RWPE2 (cell line): Measurements from ENCODE around the gene SLC13A2.

ENCODE experiments used
- ATAC-seq: fragments of 200-7000 bp; cut with Tn5 transposase; 3 replicates; pipeline ENCODE4 v1.9.1; 2021; ENCODE audit warnings: low read depth
- DNase-seq: peaks from one replicate; pipeline ENCODE4 v3.0.0-alpha.2; 2020; ENCODE audit warnings: low spot score
- H3K27ac ChIP-seq: fragments of 450-650 bp; 2 replicates; pipeline ENCODE4 v1.5.1; 2017; ENCODE audit warnings: mild to moderate bottlenecking; ENCODE audit not compliant: poor library complexity, severe bottlenecking
- H3K27me3 ChIP-seq: fragments of 250-450 bp; sonication (Bioruptor Pico); 2 replicates; pipeline ENCODE4 v1.5.1; 2021; ENCODE audit warnings: mild to moderate bottlenecking, moderate library complexity; ENCODE audit not compliant: insufficient read depth, poor library complexity, severe bottlenecking
- H3K36me3 ChIP-seq: fragments of 250-450 bp; sonication (Bioruptor Pico); 2 replicates; pipeline ENCODE4 v1.5.1; 2020; ENCODE audit warnings: low read depth, mild to moderate bottlenecking, moderate library complexity
- H3K4me1 ChIP-seq: fragments of 250-450 bp; sonication (Bioruptor Pico); 2 replicates; pipeline ENCODE4 v1.5.1; 2021; ENCODE audit warnings: mild to moderate bottlenecking, moderate library complexity; ENCODE audit not compliant: insufficient read depth, poor library complexity, severe bottlenecking
- H3K4me3 ChIP-seq: fragments of 250-450 bp; sonication (Bioruptor Pico); 2 replicates; pipeline ENCODE4 v1.5.1; 2021; ENCODE audit warnings: mild to moderate bottlenecking, moderate library complexity; ENCODE audit not compliant: severe bottlenecking
- H3K9me3 ChIP-seq: fragments of 250-450 bp; sonication (Bioruptor Pico); 2 replicates; pipeline ENCODE4 v1.5.1; 2021; ENCODE audit warnings: mild to moderate bottlenecking, moderate library complexity; ENCODE audit not compliant: severe bottlenecking
- TF ChIP-seq, protein P1 (sequence below): fragments of 450-650 bp; IDR thresholded peaks from one replicate; pipeline ENCODE4 v1.5.1; 2017; ENCODE audit warnings: mild to moderate bottlenecking, moderate library complexity; ENCODE audit not compliant: poor library complexity, severe bottlenecking

SLC13A2 gene

GRCh38 chr17:28484296-28484695, 10.9 kb downstream of the SLC13A2 start:
- no peaks in the 10 kb centered on the region for H3K4me1 ChIP-seq
- no peak for DNase-seq
- ATAC-seq = no peak
- no peaks in the 10 kb centered on the region for H3K9me3 ChIP-seq
- TF ChIP-seq, protein P1, sequence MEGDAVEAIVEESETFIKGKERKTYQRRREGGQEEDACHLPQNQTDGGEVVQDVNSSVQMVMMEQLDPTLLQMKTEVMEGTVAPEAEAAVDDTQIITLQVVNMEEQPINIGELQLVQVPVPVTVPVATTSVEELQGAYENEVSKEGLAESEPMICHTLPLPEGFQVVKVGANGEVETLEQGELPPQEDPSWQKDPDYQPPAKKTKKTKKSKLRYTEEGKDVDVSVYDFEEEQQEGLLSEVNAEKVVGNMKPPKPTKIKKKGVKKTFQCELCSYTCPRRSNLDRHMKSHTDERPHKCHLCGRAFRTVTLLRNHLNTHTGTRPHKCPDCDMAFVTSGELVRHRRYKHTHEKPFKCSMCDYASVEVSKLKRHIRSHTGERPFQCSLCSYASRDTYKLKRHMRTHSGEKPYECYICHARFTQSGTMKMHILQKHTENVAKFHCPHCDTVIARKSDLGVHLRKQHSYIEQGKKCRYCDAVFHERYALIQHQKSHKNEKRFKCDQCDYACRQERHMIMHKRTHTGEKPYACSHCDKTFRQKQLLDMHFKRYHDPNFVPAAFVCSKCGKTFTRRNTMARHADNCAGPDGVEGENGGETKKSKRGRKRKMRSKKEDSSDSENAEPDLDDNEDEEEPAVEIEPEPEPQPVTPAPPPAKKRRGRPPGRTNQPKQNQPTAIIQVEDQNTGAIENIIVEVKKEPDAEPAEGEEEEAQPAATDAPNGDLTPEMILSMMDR = no peak
- no peaks in the 10 kb centered on the region for H3K36me3 ChIP-seq
- H3K27ac ChIP-seq = no peak overlapping the region
- H3K4me3 ChIP-seq = no peak overlapping the region
- no peaks in the 10 kb centered on the region for H3K27me3 ChIP-seq

GRCh38 chr17:28485049-28485448, 11.6 kb downstream of the SLC13A2 start:
- Histone ChIP-seq H3K4me1 (no peaks in the 10 kb centered on the region), H3K27me3 (no peaks in the 10 kb centered on the region), H3K36me3 (no peaks in the 10 kb centered on the region), H3K4me3 (no peak overlapping the region), H3K27ac (no peak overlapping the region), H3K9me3 (no peaks in the 10 kb centered on the region)
- DNase-seq = no peak
- TF ChIP-seq, protein P1 = no peak
- ATAC-seq = no peak

DNA sequence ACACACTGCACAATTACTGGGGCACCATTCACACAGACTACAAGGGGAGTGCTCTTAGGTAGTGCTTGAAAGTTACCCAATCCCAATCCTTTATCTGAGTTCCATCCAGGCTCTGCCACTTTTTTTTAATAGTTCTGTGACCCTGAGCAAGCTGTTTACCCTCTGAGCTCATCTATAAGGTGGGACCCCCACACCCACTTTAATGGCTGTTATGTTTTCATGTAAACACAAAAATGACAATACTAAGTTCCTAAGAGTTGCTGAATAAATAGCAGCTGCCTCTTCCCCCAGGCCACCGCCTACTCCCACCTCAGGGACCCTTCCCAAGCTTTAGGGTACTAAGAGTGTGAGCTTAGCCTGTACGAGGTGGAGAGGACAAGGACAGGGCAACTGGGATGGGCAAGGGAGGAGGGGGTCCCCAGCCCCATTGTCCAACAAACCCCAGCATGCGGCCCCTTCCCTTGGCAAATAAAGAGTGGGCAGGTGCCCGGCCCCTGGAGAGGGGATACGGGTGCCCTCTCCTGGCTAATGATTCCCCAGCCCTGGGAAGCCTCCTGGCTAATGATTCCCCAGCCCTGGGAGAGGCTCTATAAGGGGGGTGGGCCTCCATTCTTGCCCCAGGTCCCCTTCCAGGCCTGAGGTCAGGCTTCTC, 14.6 kb downstream of the SLC13A2 start:
- H3K36me3 ChIP-seq = no peaks in the 10 kb centered on the region
- DNase-seq = no peak
- TF ChIP-seq, protein P1 = no peak
- no peaks in the 10 kb centered on the region for H3K27me3 ChIP-seq
- ATAC-seq = no peak
- no peaks in the 10 kb centered on the region for H3K4me1 ChIP-seq
- H3K27ac ChIP-seq = no peak overlapping the region
- H3K4me3 ChIP-seq = no peak overlapping the region
- H3K9me3 ChIP-seq = no peaks in the 10 kb centered on the region

DNA sequence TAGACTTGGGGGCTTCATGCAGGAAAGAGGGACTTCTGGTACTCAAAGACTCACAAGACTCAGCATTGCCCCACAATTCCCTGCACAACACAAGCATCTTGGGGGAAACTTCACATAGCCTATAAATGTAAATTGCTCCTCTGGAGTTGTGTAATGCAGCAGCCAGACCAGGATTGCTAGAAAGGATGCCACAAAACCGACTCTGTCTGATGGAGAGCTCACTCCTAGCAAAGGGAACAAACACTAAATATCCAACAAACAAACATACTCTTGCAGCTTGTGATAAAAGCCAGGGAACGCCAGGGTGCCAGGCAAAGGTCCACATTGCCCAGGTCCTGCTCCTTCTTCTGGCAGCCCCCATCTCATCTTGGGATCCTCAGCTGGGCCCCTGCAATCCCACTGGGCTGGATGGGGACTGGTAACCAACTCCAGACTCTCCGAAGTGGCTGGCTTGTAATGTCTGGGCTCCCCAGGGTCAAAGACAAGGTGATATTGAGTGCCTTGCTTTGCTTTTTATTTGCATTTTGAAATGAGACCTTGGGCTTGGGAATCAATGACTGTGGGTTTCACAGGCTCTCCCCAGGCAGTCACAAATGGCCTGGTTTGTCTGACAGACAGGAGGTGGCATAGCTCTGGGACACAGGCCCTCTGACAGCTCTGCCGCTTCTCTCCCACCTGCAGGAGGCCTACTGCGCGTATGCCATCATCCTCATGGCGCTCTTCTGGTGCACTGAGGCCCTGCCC, 15.3 kb downstream of the SLC13A2 start:
- DNase-seq = no peak
- H3K4me3 ChIP-seq = no peak overlapping the region
- no peaks in the 10 kb centered on the region for H3K36me3 ChIP-seq
- no peaks in the 10 kb centered on the region for H3K27me3 ChIP-seq
- H3K9me3 ChIP-seq = no peaks in the 10 kb centered on the region
- no peak for ATAC-seq
- H3K27ac ChIP-seq = no peak overlapping the region
- TF ChIP-seq, protein P1 = no peak
- no peaks in the 10 kb centered on the region for H3K4me1 ChIP-seq

- no peak for DNase-seq
- H3K4me3 ChIP-seq = no peak overlapping the region
- ATAC-seq = no peak
- no peaks in the 10 kb centered on the region for H3K36me3 ChIP-seq
- H3K27ac ChIP-seq = no peak overlapping the region
- H3K4me1 ChIP-seq = no peaks in the 10 kb centered on the region
- TF ChIP-seq, protein P1 = no peak
- H3K9me3 ChIP-seq = no peaks in the 10 kb centered on the region
- no peaks in the 10 kb centered on the region for H3K27me3 ChIP-seq
Observed at GRCh38 chr17:28491286-28491685, 17.8 kb downstream of the SLC13A2 start.
